Measurements from ENCODE around the gene FAM111A. TPM values are rescaled to one million over a fixed set of nuclear protein-coding genes. Genes with fewer than 3 reads are reported as not detected.

FAM111A gene
- total and polyA plus RNA-seq, 9 of the 15 experiments (the other 6 are each of a cell fraction or from before 2014, with no cell fraction given): 14.8 to 30.6 (median 20.1) TPM

DNA sequence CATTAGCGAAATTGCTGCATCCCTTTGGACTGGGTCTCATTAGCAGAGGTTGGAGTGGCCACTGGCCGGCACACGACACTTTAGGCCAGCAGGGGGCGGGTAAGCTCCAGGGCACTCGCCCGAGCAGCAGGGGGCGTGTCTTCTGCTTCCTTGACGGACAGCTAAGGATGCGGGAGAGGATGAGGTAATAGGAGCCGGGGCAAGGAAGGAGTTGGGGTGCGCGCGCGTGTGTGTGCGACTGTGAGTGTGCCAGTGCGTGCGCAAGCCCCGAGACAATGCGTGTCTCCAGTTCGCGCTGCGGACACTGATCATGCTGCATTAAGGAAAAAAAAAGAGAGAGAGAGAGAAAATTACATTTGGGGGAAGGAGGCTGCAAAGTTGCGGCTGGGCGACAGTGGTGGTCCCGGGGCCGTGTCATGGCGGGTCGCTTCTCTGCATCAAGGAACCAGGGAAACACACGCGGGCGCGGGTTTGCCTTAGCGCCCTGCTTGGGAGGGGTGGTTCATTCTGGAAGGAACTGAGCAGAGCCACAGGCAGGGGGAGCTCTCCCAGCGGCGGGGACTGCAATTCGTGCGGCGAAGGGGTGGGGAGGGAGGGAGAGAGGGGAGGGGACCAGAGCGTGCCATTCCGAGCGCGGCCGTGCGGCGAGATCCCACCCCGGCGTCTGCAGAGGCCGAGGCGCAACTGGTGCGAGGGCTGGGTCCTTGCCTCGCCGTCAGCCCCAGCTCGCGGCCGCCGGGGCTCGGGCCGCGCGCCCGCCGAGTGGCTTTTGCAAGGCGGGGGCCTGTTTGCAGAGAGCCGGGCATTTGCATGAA, 29.1 kb downstream of the FAM111A start, which contains the start of gene DTX4 (continued):
- TF ChIP-seq, protein P1, sequence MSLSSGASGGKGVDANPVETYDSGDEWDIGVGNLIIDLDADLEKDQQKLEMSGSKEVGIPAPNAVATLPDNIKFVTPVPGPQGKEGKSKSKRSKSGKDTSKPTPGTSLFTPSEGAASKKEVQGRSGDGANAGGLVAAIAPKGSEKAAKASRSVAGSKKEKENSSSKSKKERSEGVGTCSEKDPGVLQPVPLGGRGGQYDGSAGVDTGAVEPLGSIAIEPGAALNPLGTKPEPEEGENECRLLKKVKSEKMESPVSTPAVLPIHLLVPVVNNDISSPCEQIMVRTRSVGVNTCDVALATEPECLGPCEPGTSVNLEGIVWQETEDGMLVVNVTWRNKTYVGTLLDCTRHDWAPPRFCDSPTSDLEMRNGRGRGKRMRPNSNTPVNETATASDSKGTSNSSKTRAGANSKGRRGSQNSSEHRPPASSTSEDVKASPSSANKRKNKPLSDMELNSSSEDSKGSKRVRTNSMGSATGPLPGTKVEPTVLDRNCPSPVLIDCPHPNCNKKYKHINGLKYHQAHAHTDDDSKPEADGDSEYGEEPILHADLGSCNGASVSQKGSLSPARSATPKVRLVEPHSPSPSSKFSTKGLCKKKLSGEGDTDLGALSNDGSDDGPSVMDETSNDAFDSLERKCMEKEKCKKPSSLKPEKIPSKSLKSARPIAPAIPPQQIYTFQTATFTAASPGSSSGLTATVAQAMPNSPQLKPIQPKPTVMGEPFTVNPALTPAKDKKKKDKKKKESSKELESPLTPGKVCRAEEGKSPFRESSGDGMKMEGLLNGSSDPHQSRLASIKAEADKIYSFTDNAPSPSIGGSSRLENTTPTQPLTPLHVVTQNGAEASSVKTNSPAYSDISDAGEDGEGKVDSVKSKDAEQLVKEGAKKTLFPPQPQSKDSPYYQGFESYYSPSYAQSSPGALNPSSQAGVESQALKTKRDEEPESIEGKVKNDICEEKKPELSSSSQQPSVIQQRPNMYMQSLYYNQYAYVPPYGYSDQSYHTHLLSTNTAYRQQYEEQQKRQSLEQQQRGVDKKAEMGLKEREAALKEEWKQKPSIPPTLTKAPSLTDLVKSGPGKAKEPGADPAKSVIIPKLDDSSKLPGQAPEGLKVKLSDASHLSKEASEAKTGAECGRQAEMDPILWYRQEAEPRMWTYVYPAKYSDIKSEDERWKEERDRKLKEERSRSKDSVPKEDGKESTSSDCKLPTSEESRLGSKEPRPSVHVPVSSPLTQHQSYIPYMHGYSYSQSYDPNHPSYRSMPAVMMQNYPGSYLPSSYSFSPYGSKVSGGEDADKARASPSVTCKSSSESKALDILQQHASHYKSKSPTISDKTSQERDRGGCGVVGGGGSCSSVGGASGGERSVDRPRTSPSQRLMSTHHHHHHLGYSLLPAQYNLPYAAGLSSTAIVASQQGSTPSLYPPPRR (CRISPR knock-in tag; IDR thresholded peaks at IDR 0.05; ENCODE audit: borderline replicate concordance): no peak
- TF ChIP-seq, protein P2, sequence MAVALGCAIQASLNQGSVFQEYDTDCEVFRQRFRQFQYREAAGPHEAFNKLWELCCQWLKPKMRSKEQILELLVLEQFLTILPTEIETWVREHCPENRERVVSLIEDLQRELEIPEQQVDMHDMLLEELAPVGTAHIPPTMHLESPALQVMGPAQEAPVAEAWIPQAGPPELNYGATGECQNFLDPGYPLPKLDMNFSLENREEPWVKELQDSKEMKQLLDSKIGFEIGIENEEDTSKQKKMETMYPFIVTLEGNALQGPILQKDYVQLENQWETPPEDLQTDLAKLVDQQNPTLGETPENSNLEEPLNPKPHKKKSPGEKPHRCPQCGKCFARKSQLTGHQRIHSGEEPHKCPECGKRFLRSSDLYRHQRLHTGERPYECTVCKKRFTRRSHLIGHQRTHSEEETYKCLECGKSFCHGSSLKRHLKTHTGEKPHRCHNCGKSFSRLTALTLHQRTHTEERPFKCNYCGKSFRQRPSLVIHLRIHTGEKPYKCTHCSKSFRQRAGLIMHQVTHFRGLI (CRISPR knock-in tag; IDR thresholded peaks at IDR 0.05): no peak
- TF ChIP-seq SP1 (CRISPR knock-in tag; IDR thresholded peaks at IDR 0.05) (peak; percentile 84), SIN3A (IDR thresholded peaks at IDR 0.05; ENCODE audit: borderline replicate concordance in 2 of 2, control insufficient read depth in 1 of 2, low read depth in 2 of 2, low read length in 2 of 2) (no peak), SIRT6 (IDR thresholded peaks at IDR 0.05; ENCODE audit: low read depth, low read length) (no peak), GABPB1 (CRISPR knock-in tag; IDR thresholded peaks at IDR 0.05) (peak; percentile 36; the same call in 1 of the 2 replicates), ILF3 (IDR thresholded peaks at IDR 0.05; ENCODE audit: borderline replicate concordance) (no peak), RBM22 (IDR thresholded peaks at IDR 0.05; ENCODE audit: low read depth, low read length, poor library complexity, severe bottlenecking) (no peak), MED1 (CRISPR knock-in tag; IDR thresholded peaks at IDR 0.05; ENCODE audit: borderline replicate concordance) (no peak), MAZ (CRISPR knock-in tag; conservative IDR thresholded peaks at IDR 0.05 in 1 of 2, IDR thresholded peaks at IDR 0.05 in 1 of 2) (peak; percentile 75 to 79; a peak in 3 of 4 replicates), POLR2B (IDR thresholded peaks at IDR 0.05; ENCODE audit: low read depth, partially characterized antibody) (no peak), NRF1 (conservative IDR thresholded peaks at IDR 0.05 in 1 of 2, IDR thresholded peaks at IDR 0.05 in 1 of 2) (peak; percentile 82 to 85), SMARCA5 (IDR thresholded peaks at IDR 0.05) (peak; percentile 98), FOXK2 (conservative IDR thresholded peaks at IDR 0.05 in 1 of 2, IDR thresholded peaks at IDR 0.05 in 1 of 2; ENCODE audit: low read depth in 2 of 2) (peak in 1 of 2 experiments; percentile 40; a peak in 1 of 4 replicates), TFAM (CRISPR knock-in tag; conservative IDR thresholded peaks at IDR 0.05) (no peak), MCM5 (IDR thresholded peaks at IDR 0.05; ENCODE audit: low read depth) (no peak), MYNN (IDR thresholded peaks at IDR 0.05) (no peak), MYNN (CRISPR knock-in tag; IDR thresholded peaks at IDR 0.05) (no peak), FOXP1 (CRISPR knock-in tag; IDR thresholded peaks at IDR 0.05) (0 out of 2 replicates have a peak, but pooled peaks have one; percentile 29)
- TF ChIP-seq, protein P3, sequence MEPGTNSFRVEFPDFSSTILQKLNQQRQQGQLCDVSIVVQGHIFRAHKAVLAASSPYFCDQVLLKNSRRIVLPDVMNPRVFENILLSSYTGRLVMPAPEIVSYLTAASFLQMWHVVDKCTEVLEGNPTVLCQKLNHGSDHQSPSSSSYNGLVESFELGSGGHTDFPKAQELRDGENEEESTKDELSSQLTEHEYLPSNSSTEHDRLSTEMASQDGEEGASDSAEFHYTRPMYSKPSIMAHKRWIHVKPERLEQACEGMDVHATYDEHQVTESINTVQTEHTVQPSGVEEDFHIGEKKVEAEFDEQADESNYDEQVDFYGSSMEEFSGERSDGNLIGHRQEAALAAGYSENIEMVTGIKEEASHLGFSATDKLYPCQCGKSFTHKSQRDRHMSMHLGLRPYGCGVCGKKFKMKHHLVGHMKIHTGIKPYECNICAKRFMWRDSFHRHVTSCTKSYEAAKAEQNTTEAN (CRISPR knock-in tag; IDR thresholded peaks at IDR 0.05): no peak
